ENCODE measurements around the gene BCL11A.

The BCL11A gene

DNA sequence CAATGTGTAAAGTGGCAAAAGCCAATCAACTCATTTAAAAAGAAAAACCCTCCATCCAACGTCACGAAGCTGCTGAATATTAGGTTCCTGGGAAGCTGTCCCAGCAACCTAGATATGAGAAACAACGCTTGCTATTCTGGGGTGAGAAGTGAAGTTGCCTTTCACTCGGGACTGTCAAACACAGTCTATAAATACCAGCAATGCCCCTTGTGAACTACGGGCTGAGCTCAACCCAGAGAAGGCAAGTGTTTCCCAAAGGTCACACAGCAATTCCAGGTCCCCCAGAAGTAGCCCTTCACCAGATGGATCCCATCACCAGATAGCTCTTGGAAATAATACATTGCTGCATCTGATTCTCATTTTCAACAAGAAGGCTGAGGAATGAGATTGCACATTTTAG, 67.9 kb downstream of the BCL11A start:
- no peak for DNase-seq
- Histone ChIP-seq H3K27me3 (ENCODE audit: insufficient read depth, low read depth, severe bottlenecking) (no peaks in the 10 kb centered on the region), H3K4me3 (ENCODE audit: low read depth, low read length) (no peak overlapping the region), H3K36me3 (peaks cover 3% of the 10 kb centered on the region), H3K9me3 (ENCODE audit: severe bottlenecking) (no peaks in the 10 kb centered on the region), H3K27ac (no peak overlapping the region)
- TF ChIP-seq, protein P1, sequence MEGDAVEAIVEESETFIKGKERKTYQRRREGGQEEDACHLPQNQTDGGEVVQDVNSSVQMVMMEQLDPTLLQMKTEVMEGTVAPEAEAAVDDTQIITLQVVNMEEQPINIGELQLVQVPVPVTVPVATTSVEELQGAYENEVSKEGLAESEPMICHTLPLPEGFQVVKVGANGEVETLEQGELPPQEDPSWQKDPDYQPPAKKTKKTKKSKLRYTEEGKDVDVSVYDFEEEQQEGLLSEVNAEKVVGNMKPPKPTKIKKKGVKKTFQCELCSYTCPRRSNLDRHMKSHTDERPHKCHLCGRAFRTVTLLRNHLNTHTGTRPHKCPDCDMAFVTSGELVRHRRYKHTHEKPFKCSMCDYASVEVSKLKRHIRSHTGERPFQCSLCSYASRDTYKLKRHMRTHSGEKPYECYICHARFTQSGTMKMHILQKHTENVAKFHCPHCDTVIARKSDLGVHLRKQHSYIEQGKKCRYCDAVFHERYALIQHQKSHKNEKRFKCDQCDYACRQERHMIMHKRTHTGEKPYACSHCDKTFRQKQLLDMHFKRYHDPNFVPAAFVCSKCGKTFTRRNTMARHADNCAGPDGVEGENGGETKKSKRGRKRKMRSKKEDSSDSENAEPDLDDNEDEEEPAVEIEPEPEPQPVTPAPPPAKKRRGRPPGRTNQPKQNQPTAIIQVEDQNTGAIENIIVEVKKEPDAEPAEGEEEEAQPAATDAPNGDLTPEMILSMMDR (IDR thresholded peaks at IDR 0.05; ENCODE audit: low read depth, low read length), result no peak

DNA sequence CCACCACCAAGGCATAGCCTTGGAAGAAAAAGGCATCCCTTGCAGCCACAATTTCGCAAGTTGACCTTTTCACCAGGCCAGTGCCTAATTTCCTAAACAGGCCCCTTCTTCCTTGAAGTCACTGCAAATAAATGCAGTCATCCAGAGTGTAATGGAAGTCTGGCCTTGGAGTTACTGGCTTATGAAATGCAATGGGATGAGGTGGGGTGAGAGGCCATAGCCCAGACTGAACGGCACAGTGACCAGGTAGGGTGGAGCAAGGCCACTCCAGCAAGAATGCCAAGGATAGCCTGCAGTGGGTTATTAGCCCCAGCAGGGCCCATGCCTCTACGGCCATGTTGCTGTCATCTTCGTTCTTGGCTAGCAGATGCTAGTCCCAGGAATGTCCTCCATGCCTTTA, 68.4 kb downstream of the BCL11A start:
- DNase-seq, result no peak
- Histone ChIP-seq H3K27ac (no peak overlapping the region), H3K4me3 (ENCODE audit: low read depth, low read length) (no peak overlapping the region), H3K27me3 (ENCODE audit: insufficient read depth, low read depth, severe bottlenecking) (no peaks in the 10 kb centered on the region), H3K36me3 (peaks cover 3% of the 10 kb centered on the region), H3K9me3 (ENCODE audit: severe bottlenecking) (no peaks in the 10 kb centered on the region)
- TF ChIP-seq, protein P1 (IDR thresholded peaks at IDR 0.05; ENCODE audit: low read depth, low read length), result no peak

DNA sequence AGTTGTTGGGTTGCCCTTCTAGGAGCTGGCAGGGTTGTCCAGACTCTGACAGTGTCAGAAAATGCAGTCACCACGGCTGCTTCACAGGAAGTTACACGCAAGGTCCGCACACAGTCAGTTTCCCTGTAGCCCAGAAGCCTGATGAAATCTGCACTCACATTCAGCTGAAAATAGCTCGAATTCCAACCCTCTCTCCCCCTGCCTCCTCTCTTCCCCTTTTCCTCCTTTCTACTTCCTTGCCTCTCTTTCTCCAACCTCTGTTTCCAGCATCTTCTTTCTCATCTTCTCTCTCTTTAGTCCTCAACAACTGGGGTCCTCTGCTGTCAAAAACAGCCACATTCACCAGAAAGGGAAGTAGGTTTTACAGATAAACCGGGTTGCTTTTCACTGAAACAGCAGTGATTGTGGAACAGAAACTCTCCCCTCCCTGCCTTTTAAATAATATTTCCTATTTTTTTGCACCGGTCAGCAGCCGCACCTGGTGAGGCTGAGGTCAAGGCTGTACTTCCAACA, 69.3 kb downstream of the BCL11A start:
- H3K36me3 ChIP-seq, result peaks cover 3% of the 10 kb centered on the region
- no peak for DNase-seq
- H3K4me3 ChIP-seq (ENCODE audit: low read depth, low read length), result no peak overlapping the region
- H3K27ac ChIP-seq, result no peak overlapping the region
- H3K27me3 ChIP-seq (ENCODE audit: insufficient read depth, low read depth, severe bottlenecking), result no peaks in the 10 kb centered on the region
- no peaks in the 10 kb centered on the region for H3K9me3 ChIP-seq (ENCODE audit: severe bottlenecking)
- TF ChIP-seq, protein P1 (IDR thresholded peaks at IDR 0.05; ENCODE audit: low read depth, low read length), result no peak

DNA sequence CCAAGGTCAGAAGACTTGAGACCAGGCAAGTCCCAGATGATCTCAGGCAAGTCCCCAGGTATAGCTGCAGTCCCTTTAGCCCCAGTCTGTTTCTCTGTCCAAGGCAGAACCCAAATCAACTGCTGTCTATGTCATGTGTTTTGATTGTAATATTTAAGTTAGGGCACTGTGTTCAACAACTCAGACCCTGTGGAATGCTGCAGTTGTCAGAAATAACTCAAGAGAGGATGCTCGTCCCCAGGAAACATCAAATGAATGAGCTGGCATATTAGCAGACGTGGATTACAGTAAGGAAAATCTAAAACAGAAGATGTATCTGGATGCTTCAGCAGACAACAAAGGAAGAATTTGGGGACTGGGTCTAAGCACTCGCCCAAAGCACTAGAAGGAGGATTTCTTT, 70.1 kb downstream of the BCL11A start:
- H3K4me3 ChIP-seq (ENCODE audit: low read depth, low read length), result no peak overlapping the region
- H3K27ac ChIP-seq, result no peak overlapping the region
- H3K9me3 ChIP-seq (ENCODE audit: severe bottlenecking), result no peaks in the 10 kb centered on the region
- TF ChIP-seq, protein P1 (IDR thresholded peaks at IDR 0.05; ENCODE audit: low read depth, low read length), result no peak
- no peak for DNase-seq
- peaks cover 3% of the 10 kb centered on the region for H3K36me3 ChIP-seq
- no peaks in the 10 kb centered on the region for H3K27me3 ChIP-seq (ENCODE audit: insufficient read depth, low read depth, severe bottlenecking)

DNA sequence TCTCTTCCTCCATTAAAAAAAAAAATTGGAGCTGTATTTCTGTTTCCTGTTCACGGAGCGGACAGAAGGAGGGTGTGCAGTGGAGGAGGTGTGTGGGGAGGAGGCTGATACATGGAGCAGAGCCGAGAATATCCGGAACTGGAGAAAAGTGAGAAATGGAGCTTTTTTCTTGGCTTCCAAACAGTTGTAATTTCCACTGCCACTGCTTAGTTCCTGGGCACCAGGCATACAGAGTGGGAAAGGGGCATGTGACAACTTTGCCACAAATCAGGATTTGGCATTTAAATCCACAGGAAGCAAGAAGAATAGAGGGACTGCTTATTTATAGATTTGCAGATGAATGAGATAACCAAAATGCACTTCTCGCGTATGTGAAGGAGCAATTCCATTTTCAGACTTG, 71.2 kb downstream of the BCL11A start:
- H3K4me3 ChIP-seq (ENCODE audit: low read depth, low read length), result no peak overlapping the region
- H3K36me3 ChIP-seq, result peaks cover 3% of the 10 kb centered on the region

DNA sequence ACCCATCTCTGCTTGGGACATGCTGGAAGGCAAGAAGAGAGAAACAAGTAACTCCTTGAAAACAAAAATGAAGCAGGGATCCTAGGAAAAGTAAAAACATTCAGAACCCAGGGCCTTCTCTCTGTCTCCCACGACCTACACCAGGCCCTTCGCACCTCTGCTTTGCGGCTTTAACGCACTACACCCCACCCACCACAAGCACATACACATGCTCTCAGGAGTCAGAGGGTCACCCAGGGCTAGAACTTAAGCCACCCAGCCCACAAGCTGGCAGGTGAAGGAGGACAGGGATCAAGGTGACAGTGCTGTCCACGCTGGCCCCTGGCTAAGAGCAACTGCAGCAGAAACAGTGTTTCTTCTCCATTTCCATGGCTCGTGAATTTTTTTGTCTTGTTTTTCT, 72.2 kb downstream of the BCL11A start:
- H3K9me3 ChIP-seq (ENCODE audit: severe bottlenecking), result no peaks in the 10 kb centered on the region
- TF ChIP-seq, protein P1 (IDR thresholded peaks at IDR 0.05; ENCODE audit: low read depth, low read length), result no peak
- DNase-seq, result no peak
- H3K27ac ChIP-seq, result no peak overlapping the region
- H3K36me3 ChIP-seq, result peaks cover 3% of the 10 kb centered on the region
- H3K4me3 ChIP-seq (ENCODE audit: low read depth, low read length), result no peak overlapping the region
- no peaks in the 10 kb centered on the region for H3K27me3 ChIP-seq (ENCODE audit: insufficient read depth, low read depth, severe bottlenecking)

More for the DNA sequence above, 71.2 kb downstream of the BCL11A start:
- DNase-seq, result no peak
- no peaks in the 10 kb centered on the region for H3K9me3 ChIP-seq (ENCODE audit: severe bottlenecking)
- no peaks in the 10 kb centered on the region for H3K27me3 ChIP-seq (ENCODE audit: insufficient read depth, low read depth, severe bottlenecking)
- TF ChIP-seq, protein P1 (IDR thresholded peaks at IDR 0.05; ENCODE audit: low read depth, low read length), result no peak
- H3K27ac ChIP-seq, result no peak overlapping the region

Measured in WERI-Rb-1 (cell line).